ENCODE measurements around the gene IL19. TPM values are rescaled to one million over a fixed set of nuclear protein-coding genes. Genes with fewer than 3 reads are reported as not detected.

IL19 gene
- total and polyA plus RNA-seq, 9 of the 15 experiments (the other 6 are each of a cell fraction or from before 2014, with no cell fraction given) = not detected

GRCh38 chr1:206816390-206817287 lies 46.1 kb downstream of the IL19 start (continued):
- peak; percentile 26; the same call in 1 of the 2 replicates for TF ChIP-seq MIER1 (IDR thresholded peaks at IDR 0.05; ENCODE audit: low read depth)
- TF ChIP-seq NCOA2 (IDR thresholded peaks at IDR 0.05; ENCODE audit: partially characterized antibody in 2 of 2) = peak in 1 of 2 experiments; percentile 47
- TF ChIP-seq ARID3A (IDR thresholded peaks at IDR 0.05; ENCODE audit: borderline replicate concordance, low read depth, low read length) = peak; percentile 97
- peak; percentile 75; the same call in 1 of the 2 replicates for TF ChIP-seq ZZZ3 (IDR thresholded peaks at IDR 0.05)
- peak; percentile 45; the same call in 1 of the 2 replicates for TF ChIP-seq POLR2H (tag; IDR thresholded peaks at IDR 0.05; ENCODE audit: low read depth)
- peak; percentile 87 for TF ChIP-seq DPF2 (IDR thresholded peaks at IDR 0.05)
- 0 out of 4 replicates have a peak, but pooled peaks of 1 of the 2 experiments have one; percentile 17 for TF ChIP-seq ARNT (IDR thresholded peaks at IDR 0.05)
- TF ChIP-seq HEY1 (CRISPR knock-in tag; IDR thresholded peaks at IDR 0.05; ENCODE audit: borderline replicate concordance) = peak; percentile 4; the same call in 1 of the 2 replicates
- TF ChIP-seq ZNF592 (IDR thresholded peaks at IDR 0.05) = peak; percentile 50
- peak; percentile 67; the same call in 1 of the 2 replicates for TF ChIP-seq OTX1 (CRISPR knock-in tag; IDR thresholded peaks at IDR 0.05)
- no peak for TF ChIP-seq CCNT2 (IDR thresholded peaks at IDR 0.05; ENCODE audit: borderline replicate concordance, extremely low read depth, insufficient read length, low read depth, low read length)
- TF ChIP-seq ARHGAP35 (IDR thresholded peaks at IDR 0.05; ENCODE audit: partially characterized antibody) = no peak
- peak in 1 of 2 experiments; percentile 68; a peak in 1 of 3 replicates for TF ChIP-seq CBX3 (IDR thresholded peaks at IDR 0.05; ENCODE audit: borderline replicate concordance in 1 of 2, low read length in 2 of 2)
- TF ChIP-seq TEAD1 (CRISPR knock-in tag; IDR thresholded peaks at IDR 0.05) = 0 out of 4 replicates have a peak, but pooled peaks of 1 of the 2 experiments have one; percentile 31
- no peak for TF ChIP-seq ZNF311 (CRISPR knock-in tag; IDR thresholded peaks at IDR 0.05)
- no peak for TF ChIP-seq ZBTB5 (IDR thresholded peaks at IDR 0.05)
- TF ChIP-seq RNF2 (IDR thresholded peaks at IDR 0.05) = 0 out of 2 replicates have a peak, but pooled peaks have one; percentile 65

Data from K562 (cell line).